ENCODE data around the gene POLR2E.

DNA sequence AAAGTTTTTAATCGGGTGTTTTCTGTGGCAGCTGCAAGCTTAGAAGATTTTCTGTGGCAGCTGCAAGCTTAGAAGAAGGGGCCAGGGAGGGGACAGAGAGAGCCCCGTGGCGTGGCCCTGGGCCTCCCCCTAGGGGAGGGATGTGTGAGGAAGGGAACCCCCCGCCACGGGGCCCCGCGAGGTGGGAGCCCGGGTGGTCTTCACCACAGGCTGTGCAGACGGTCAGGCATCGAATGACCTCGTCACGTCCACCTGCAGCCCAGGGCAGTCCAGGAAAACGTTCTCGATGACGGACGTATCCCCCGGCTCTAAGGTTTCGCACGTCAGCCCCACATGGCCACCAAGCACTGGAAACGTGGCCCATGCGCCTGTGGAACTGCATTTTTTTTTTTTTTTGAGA, 8.6 kb downstream of the POLR2E start:
- TF ChIP-seq, protein P1, sequence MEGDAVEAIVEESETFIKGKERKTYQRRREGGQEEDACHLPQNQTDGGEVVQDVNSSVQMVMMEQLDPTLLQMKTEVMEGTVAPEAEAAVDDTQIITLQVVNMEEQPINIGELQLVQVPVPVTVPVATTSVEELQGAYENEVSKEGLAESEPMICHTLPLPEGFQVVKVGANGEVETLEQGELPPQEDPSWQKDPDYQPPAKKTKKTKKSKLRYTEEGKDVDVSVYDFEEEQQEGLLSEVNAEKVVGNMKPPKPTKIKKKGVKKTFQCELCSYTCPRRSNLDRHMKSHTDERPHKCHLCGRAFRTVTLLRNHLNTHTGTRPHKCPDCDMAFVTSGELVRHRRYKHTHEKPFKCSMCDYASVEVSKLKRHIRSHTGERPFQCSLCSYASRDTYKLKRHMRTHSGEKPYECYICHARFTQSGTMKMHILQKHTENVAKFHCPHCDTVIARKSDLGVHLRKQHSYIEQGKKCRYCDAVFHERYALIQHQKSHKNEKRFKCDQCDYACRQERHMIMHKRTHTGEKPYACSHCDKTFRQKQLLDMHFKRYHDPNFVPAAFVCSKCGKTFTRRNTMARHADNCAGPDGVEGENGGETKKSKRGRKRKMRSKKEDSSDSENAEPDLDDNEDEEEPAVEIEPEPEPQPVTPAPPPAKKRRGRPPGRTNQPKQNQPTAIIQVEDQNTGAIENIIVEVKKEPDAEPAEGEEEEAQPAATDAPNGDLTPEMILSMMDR (conservative IDR thresholded peaks at IDR 0.05; ENCODE audit: low read length): no peak
- TF ChIP-seq EZH2phosphoT487 (IDR thresholded peaks at IDR 0.05; ENCODE audit: borderline replicate concordance): no peak

Measured in Loucy (cell line).